Stimulated activated CD4-positive, alpha-beta T cell treated with anti-CD3 and anti-CD28 coated beads, Interleukin-4, amount 100 ng/mL, for 1 hour (primary cell): Measurements from ENCODE around the gene FN1.
"Not testable (repeated sequence)": the region's sequence is repeated elsewhere in the genome, so short reads cannot be mapped to it uniquely, and the experiment has no call there.

Experiments
- DNase-seq: peaks from one replicate; pipeline ENCODE4 v3.0.0-alpha.2; 2020

The FN1 gene

GRCh38 chr2:215363461-215364156, 72.3 kb downstream of the FN1 start:
- DNase-seq, result no peak

GRCh38 chr2:215363039-215363438, 72.8 kb downstream of the FN1 start:
- no peak for DNase-seq

DNA sequence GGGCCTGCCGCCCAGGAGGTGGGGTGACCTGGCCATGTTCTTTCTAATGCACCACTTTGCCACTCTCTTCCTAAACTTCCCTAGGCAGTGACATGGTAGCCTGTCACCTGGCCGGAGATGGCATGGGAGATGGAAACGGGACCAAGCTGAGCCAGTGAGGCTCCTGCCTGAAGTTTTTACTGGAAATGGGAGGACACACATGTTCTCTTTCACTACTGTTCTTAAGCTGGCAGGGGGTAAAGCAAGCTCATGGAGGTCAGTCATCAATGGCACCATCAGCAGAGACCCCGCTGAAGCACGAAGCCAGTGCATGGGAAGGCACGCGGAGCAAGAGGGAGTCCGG, 73.3 kb downstream of the FN1 start:
- DNase-seq, result no peak

GRCh38 chr2:215361876-215362561, 73.8 kb downstream of the FN1 start:
- DNase-seq, result no peak

- no peak for DNase-seq
Observed at GRCh38 chr2:215361211-215361875, 74.5 kb downstream of the FN1 start.

GRCh38 chr2:215360596-215360995, 75.3 kb downstream of the FN1 start:
- DNase-seq, result no peak

DNA sequence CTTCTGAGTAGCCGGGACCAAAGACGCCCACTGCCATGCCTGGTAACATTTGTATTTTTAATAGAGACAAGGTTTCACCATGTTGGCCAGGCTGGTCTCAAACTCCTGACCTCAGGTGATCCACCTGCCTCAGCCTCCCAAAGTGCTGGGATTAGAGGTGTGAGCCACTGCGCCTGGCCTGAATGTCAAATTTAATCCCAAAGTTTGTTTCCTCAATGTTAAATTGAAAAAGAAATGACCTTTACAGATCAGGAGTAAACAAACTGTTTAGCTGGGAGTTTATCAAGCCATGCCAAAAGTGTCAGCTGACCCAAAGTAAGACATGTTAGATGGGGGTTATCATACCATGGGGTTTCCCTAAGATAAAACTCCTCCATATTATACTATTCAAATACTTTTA, 75.8 kb downstream of the FN1 start:
- DNase-seq, result not testable (repeated sequence)

DNA sequence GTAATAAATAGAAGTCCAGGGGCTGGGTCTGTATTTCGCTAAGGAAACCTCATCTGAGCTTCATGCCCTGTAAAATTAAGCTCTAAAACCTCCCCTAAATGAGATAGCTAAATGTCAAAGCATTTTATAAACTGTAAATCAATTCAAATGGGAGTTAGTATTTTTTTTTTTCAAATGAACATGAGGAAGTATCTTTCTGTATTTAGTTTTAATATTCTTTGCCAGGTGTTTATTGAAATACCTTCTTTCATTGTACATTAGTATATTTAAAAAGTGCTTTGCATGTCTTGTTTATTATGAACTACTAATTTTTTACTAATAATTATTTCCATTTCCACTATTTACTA, 76.3 kb downstream of the FN1 start:
- no peak for DNase-seq

- no peak for DNase-seq
Observed at GRCh38 chr2:215358891-215359575, 76.8 kb downstream of the FN1 start.

- no peak for DNase-seq
Observed at GRCh38 chr2:215358312-215358845, 77.5 kb downstream of the FN1 start.

DNA sequence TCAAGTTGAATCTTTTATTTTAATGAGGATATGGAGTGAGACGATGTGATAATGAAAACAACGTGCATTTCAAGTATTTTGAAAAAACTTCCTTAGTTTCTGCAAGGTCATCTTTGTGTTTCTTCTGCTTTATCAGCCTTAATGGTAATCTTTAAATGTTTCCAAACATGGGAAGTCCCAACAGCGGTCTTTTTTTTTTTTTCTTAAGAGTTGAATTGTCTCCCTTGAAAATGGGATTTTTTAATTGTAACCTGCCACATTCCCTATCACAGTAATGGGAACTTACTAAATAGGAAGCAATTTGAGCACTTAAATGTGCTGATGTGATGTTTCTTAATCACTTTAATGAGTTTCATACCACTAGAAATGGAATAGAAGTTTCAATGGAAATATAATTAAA, 78.2 kb downstream of the FN1 start:
- no peak for DNase-seq

- no peak for DNase-seq
Observed at GRCh38 chr2:215356948-215357461, 78.9 kb downstream of the FN1 start.

- no peak for DNase-seq
Observed at GRCh38 chr2:215356334-215356947, 79.4 kb downstream of the FN1 start.

GRCh38 chr2:215355801-215356200, 80.1 kb downstream of the FN1 start:
- DNase-seq, result no peak

DNA sequence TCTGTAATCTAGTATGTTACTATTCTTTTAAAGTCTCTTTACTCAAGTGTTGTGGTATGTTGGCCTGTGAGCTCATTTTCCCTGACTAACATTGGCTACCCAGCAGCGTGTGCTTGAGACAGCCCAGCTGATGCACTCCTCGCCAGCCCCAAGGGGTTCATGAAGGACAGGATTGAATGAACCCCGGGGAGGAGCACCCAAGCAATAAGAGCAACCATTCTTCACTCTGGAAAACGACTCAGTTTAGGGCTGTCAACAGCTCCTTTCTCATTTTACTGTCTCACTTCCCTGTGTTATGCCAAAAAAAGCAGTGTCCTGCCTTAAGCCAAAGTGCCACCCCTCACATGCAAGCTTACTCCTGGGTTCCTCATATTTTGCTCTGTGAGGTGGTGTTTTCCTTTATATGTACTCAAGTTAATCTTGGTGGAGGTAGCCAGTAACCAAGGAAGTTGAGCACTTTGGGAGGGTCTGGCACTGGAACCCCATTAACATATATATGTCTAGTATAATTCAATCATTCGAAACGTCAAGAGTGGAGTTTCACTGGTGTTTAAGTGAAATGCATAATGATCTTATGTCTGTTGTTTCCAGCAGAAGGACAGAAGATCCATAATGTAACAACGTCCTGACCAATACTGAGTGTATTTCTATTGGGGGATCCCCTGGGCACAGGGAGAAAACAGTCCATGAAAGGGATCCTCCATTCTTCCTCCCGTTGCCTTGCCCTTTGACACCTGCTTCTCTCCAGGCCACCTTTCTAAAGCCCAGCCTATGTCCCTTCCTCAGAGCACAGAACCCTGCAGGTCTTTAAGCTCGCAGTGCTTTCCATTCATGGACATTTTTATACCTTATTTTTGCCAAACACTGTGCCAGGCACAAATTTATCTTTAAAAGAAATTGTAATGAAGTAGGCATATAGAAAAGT, 80.8 kb downstream of the FN1 start:
- DNase-seq, result no peak

- no peak for DNase-seq
Observed at GRCh38 chr2:215352602-215353001, 83.3 kb downstream of the FN1 start.

- DNase-seq, result no peak
Observed at GRCh38 chr2:215347878-215348277, 88.0 kb downstream of the FN1 start.

DNA sequence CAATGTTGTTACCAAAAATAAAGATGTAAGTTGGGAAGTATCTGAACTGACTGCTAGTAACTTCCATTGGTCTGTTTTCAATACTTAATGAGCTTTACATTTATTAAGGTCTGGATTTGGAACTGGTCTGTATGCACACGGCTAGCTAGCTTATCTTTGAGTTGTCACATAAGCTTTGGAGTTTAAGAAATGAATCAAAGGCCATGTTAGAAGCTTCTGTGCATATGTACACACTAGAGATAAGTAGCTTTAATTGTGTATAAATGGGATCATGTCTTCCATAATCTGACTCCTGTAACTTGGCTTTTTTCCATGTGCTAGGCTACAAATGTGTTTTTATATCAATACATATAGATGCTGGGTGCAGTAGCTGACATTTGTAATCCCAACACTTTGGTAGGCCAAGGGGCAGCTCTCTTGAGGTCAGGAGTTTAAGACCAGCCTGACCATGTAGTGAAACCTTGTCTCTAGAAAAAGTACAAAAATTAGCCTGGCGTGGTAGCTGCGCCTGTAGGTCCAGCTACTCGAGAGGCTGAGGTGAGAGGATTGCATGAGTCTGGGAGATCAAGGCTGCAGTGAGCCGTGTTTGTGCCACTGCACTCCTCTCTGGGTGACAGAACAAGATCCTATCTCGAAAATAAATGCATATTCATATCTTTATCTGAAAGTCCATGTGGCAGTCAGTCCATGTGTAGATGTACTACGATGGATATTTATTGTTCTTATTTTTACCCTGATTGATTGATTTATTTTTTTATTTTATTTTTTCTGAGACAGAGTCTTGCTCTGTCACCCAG, 96.8 kb downstream of the FN1 start:
- DNase-seq, result no peak

GRCh38 chr2:215332872-215333595, 102.8 kb downstream of the FN1 start:
- no peak for DNase-seq

GRCh38 chr2:215328066-215328465, 107.8 kb downstream of the FN1 start:
- no peak for DNase-seq
